Measurements from ENCODE around the gene KLC1. TPM values are rescaled to one million over a fixed set of nuclear protein-coding genes. Genes with fewer than 3 reads are reported as not detected.
"Not testable (repeated sequence)": the region's sequence is repeated elsewhere in the genome, so short reads cannot be mapped to it uniquely, and the experiment has no call there.

The KLC1 gene
- 151 and 154 TPM in 2 replicates for total RNA-seq

GRCh38 chr14:103628684-103629502 lies at the start of gene KLC1:
Gene KLC1, plus strand, starts transcription at chr14:103629211. Its CDS starts 25,354 bp downstream, at chr14:103654565.
- intact Hi-C loops (cut with micrococcal nuclease), result loop anchor here (1.0 to 5.0 kb wide), 2 partner anchors 67 to 86 kb away; partner anchors contain the start of genes BAG5, COA8, XRCC3 and ZFYVE21

- intact Hi-C loops (cut with micrococcal nuclease), result no loop called here
These were observed 47.8 kb upstream of the KLC1 start for GRCh38 chr14:103581206-103581605.

- intact Hi-C loops (cut with micrococcal nuclease), result no loop called here
These were observed 46.9 kb upstream of the KLC1 start for GRCh38 chr14:103581954-103582703.

- intact Hi-C loops (cut with micrococcal nuclease), result no loop called here
These were observed 44.6 kb upstream of the KLC1 start for GRCh38 chr14:103584326-103584915.

- intact Hi-C loops (cut with micrococcal nuclease), result no loop called here
These were observed 35.4 kb upstream of the KLC1 start for GRCh38 chr14:103593577-103593976.

- intact Hi-C loops (cut with micrococcal nuclease), result no loop called here
These were observed 34.7 kb upstream of the KLC1 start for GRCh38 chr14:103594265-103594664.

GRCh38 chr14:103597623-103598377 lies 31.2 kb upstream of the KLC1 start:
- intact Hi-C loops (cut with micrococcal nuclease), result no loop called here

GRCh38 chr14:103600503-103600902 lies 28.5 kb upstream of the KLC1 start:
- intact Hi-C loops (cut with micrococcal nuclease), result no loop called here

GRCh38 chr14:103604620-103605019 lies 24.4 kb upstream of the KLC1 start:
- intact Hi-C loops (cut with micrococcal nuclease), result no loop called here

GRCh38 chr14:103606963-103607668 lies 21.9 kb upstream of the KLC1 start:
- intact Hi-C loops (cut with micrococcal nuclease), result no loop called here

GRCh38 chr14:103607822-103608221 lies 21.2 kb upstream of the KLC1 start:
- intact Hi-C loops (cut with micrococcal nuclease), result no loop called here

- intact Hi-C loops (cut with micrococcal nuclease), result not testable (repeated sequence)
These were observed 19.9 kb upstream of the KLC1 start for GRCh38 chr14:103609081-103609480.

GRCh38 chr14:103611215-103611614 lies 17.8 kb upstream of the KLC1 start:
- intact Hi-C loops (cut with micrococcal nuclease), result no loop called here

- intact Hi-C loops (cut with micrococcal nuclease), result no loop called here
These were observed 15.5 kb upstream of the KLC1 start for GRCh38 chr14:103613517-103613916.

GRCh38 chr14:103616635-103617300 lies 12.2 kb upstream of the KLC1 start:
- intact Hi-C loops (cut with micrococcal nuclease), result no loop called here

- intact Hi-C loops (cut with micrococcal nuclease), result no loop called here
These were observed 10.0 kb upstream of the KLC1 start for GRCh38 chr14:103619057-103619456.

- intact Hi-C loops (cut with micrococcal nuclease), result no loop called here
These were observed 7.2 kb upstream of the KLC1 start for GRCh38 chr14:103621860-103622259.

- intact Hi-C loops (cut with micrococcal nuclease), result no loop called here
These were observed 5.7 kb upstream of the KLC1 start for GRCh38 chr14:103623308-103623707.

- intact Hi-C loops (cut with micrococcal nuclease), result no loop called here
These were observed 5.0 kb upstream of the KLC1 start for GRCh38 chr14:103623883-103624482.

GRCh38 chr14:103624860-103625259 lies 4.2 kb upstream of the KLC1 start:
- intact Hi-C loops (cut with micrococcal nuclease), result loop anchor here (5.0 kb wide), 1 partner anchor 63 kb away; the partner anchor contains the start of genes BAG5 and COA8

All from T-helper 2 cell treated with Interferon-gamma antibody and Interleukin-4, amounts not matched to agents 100 ng/mL and 5 ng/mL, for 36 hours (primary cell).